H1 (cell line): ENCODE measurements around the gene TRIM41. TPM values are rescaled to one million over a fixed set of nuclear protein-coding genes. Genes with fewer than 3 reads are reported as not detected.

Source experiments
- CTCF ChIA-PET: fragments of 300-600 bp; sonication (Branson Sonifier 250); formaldehyde crosslinking; loops from one replicate; lab custom pipeline; 2021; ENCODE audit not compliant: partially characterized antibody; lab: Charles Lee
- POLR2A ChIA-PET: fragments of 300-600 bp; sonication (Branson Sonifier 250); formaldehyde crosslinking; loops from one replicate; lab custom pipeline; 2021; ENCODE audit warnings: inconsistent platforms; ENCODE audit not compliant: partially characterized antibody; lab: Charles Lee
- DNase-seq, 2 experiments: peaks; one replicate each; pipeline versions ENCODE4 v3.0.0 to v3.0.0-alpha.2; 2010 to 2022; ENCODE audit warnings: low spot score in 2 of 2, low read depth in 1 of 2, mixed read lengths in 1 of 2
- FAIRE-seq: peaks from 2 replicates; lab custom pipeline; 2011; peaks lifted over from hg19 to GRCh38; lab: Jason Lieb, UNC
- H2AFZ ChIP-seq: 2 replicates; pipeline ENCODE4 v1.8.1; 2012; ENCODE audit warnings: low read length, inconsistent platforms
- H2AK5ac ChIP-seq: 2 replicates; pipeline ENCODE4 v1.6.1; 2013; ENCODE audit warnings: low read depth, low read length
- H2BK120ac ChIP-seq: replicated peaks from 2 replicates; pipeline ENCODE3; 2013; ENCODE audit warnings: low read depth, low read length, inconsistent platforms
- H2BK12ac ChIP-seq: 2 replicates; pipeline ENCODE4 v1.6.1; 2013; ENCODE audit warnings: low read depth, low read length
- H2BK15ac ChIP-seq: 2 replicates; pipeline ENCODE4 v1.6.1; 2013; ENCODE audit warnings: low read length
- H2BK20ac ChIP-seq: 2 replicates; pipeline ENCODE4 v1.6.1; 2013; ENCODE audit warnings: low read length
- H2BK5ac ChIP-seq: 2 replicates; pipeline ENCODE4 v1.6.1; 2013; ENCODE audit warnings: low read depth, low read length
- H3K14ac ChIP-seq: 2 replicates; pipeline ENCODE4 v1.6.1; 2013; ENCODE audit warnings: inconsistent platforms; ENCODE audit not compliant: insufficient read length
- H3K18ac ChIP-seq: 2 replicates; pipeline ENCODE4 v1.6.1; 2013; ENCODE audit warnings: low read length; ENCODE audit errors: extremely low read depth
- H3K23ac ChIP-seq: 2 replicates; pipeline ENCODE4 v1.6.1; 2013; ENCODE audit warnings: inconsistent platforms; ENCODE audit not compliant: insufficient read length
- H3K23me2 ChIP-seq: 2 replicates; pipeline ENCODE4 v1.6.1; 2013; ENCODE audit warnings: low read depth, low read length
- H3K27ac ChIP-seq: 2 replicates; pipeline ENCODE4 v1.6.1; 2011; ENCODE audit warnings: low read depth, low read length, inconsistent platforms
- H3K27me3 ChIP-seq, 4 experiments: replicated peaks in 1 of 4; 1 replicate in 1 of 4; 2 replicates in 3 of 4; pipeline versions ENCODE4 v1.6.1 to v1.8.1; 2011 to 2013; ENCODE audit warnings: low read length in 3 of 4, mild to moderate bottlenecking in 3 of 4, inconsistent platforms in 2 of 4, mixed read lengths in 2 of 4, moderate library complexity in 1 of 4; ENCODE audit not compliant: control insufficient read depth in 3 of 4, insufficient read depth in 3 of 4; ENCODE audit errors: extremely low read depth in 1 of 4
- H3K36me3 ChIP-seq, 4 experiments: 2 replicates each; pipeline versions ENCODE4 v1.6.1 to v1.8.1; 2011 to 2013; ENCODE audit warnings: mild to moderate bottlenecking in 4 of 4, low read length in 3 of 4, moderate library complexity in 2 of 4, control low read depth in 1 of 4, inconsistent platforms in 1 of 4; ENCODE audit not compliant: insufficient read depth in 4 of 4, control insufficient read depth in 2 of 4
- H3K4ac ChIP-seq: replicated peaks from 2 replicates; pipeline ENCODE3; 2013; ENCODE audit warnings: low read length, low read depth, mixed read lengths, inconsistent platforms; ENCODE audit not compliant: insufficient read length
- H3K4me1 ChIP-seq, 4 experiments: replicated peaks in 1 of 4; 1 replicate in 1 of 4; 2 replicates in 3 of 4; pipeline versions ENCODE4 v1.6.1 to v1.8.1; 2011 to 2013; ENCODE audit warnings: low read length in 3 of 4, inconsistent platforms in 2 of 4, mixed read lengths in 1 of 4; ENCODE audit not compliant: insufficient read depth in 4 of 4, control insufficient read depth in 3 of 4
- H3K4me2 ChIP-seq, 2 experiments: 2 replicates each; pipeline versions ENCODE4 v1.6.1 to v1.8.1; 2011 to 2013; ENCODE audit warnings: low read depth in 2 of 2, low read length in 2 of 2, control low read depth in 1 of 2, inconsistent platforms in 1 of 2, mild to moderate bottlenecking in 1 of 2; ENCODE audit not compliant: insufficient read depth in 1 of 2
- H3K4me3 ChIP-seq, 4 experiments: fragments of 200-600, 300-600 bp in 1 of 4; sonication (generic), shearing (Covaris generic), sonication (Bioruptor Twin) in 1 of 4; 2 replicates each; pipeline versions ENCODE4 v1.5.1 to v1.8.1; 2011 to 2016; ENCODE audit warnings: low read length in 4 of 4, low read depth in 3 of 4, control low read depth in 2 of 4, inconsistent platforms in 2 of 4, mild to moderate bottlenecking in 2 of 4, mixed read lengths in 1 of 4, moderate library complexity in 1 of 4; ENCODE audit not compliant: insufficient read depth in 2 of 4; ENCODE audit errors: extremely low read depth in 1 of 4
- H3K56ac ChIP-seq: replicated peaks from 2 replicates; pipeline ENCODE3; 2013; ENCODE audit warnings: low read depth, mild to moderate bottlenecking, mixed read lengths, low read length, inconsistent platforms; ENCODE audit not compliant: insufficient read length
- H3K79me1 ChIP-seq: 2 replicates; pipeline ENCODE4 v1.6.1; 2013; ENCODE audit warnings: low read depth, low read length, control low read depth
- H3K79me2 ChIP-seq, 2 experiments: 2 replicates each; pipeline versions ENCODE4 v1.6.1 to v1.8.1; 2012 to 2013; ENCODE audit warnings: low read length in 2 of 2, mild to moderate bottlenecking in 2 of 2, inconsistent platforms in 1 of 2; ENCODE audit not compliant: insufficient read depth in 2 of 2, control insufficient read depth in 1 of 2
- H3K9ac ChIP-seq, 4 experiments: replicated peaks in 1 of 4; 1 replicate in 1 of 4; 2 replicates in 3 of 4; pipeline versions ENCODE4 v1.6.1 to v1.8.1; 2011 to 2013; ENCODE audit warnings: low read depth in 3 of 4, low read length in 3 of 4, control low read depth in 2 of 4, mild to moderate bottlenecking in 2 of 4, moderate library complexity in 2 of 4, inconsistent platforms in 1 of 4; ENCODE audit errors: extremely low read depth in 1 of 4
- H3K9me3 ChIP-seq, 2 experiments: 2 replicates each; pipeline versions ENCODE4 v1.6.1 to v1.8.1; 2012 to 2013; ENCODE audit warnings: mild to moderate bottlenecking in 2 of 2, moderate library complexity in 2 of 2, control low read depth in 1 of 2, inconsistent platforms in 1 of 2, low read depth in 1 of 2, low read length in 1 of 2, mixed read lengths in 1 of 2; ENCODE audit not compliant: insufficient read depth in 2 of 2
- H4K20me1 ChIP-seq, 2 experiments: replicated peaks in 1 of 2; 2 replicates each; pipeline versions ENCODE3 to v1.8.1; 2011 to 2013; ENCODE audit warnings: inconsistent platforms in 2 of 2, low read length in 2 of 2, mild to moderate bottlenecking in 1 of 2; ENCODE audit not compliant: insufficient read depth in 2 of 2, control insufficient read depth in 1 of 2
- H4K5ac ChIP-seq: 2 replicates; pipeline ENCODE4 v1.6.1; 2013; ENCODE audit warnings: low read length, low read depth, mixed read lengths, inconsistent platforms; ENCODE audit not compliant: insufficient read length
- H4K8ac ChIP-seq: 2 replicates; pipeline ENCODE4 v1.8.0; 2013; ENCODE audit warnings: mild to moderate bottlenecking, moderate library complexity, low read length, inconsistent platforms; ENCODE audit not compliant: insufficient read depth; ENCODE audit errors: extremely low read depth
- H4K91ac ChIP-seq: replicated peaks from 2 replicates; pipeline ENCODE3; 2013; ENCODE audit warnings: low read length, mixed read lengths, inconsistent platforms; ENCODE audit not compliant: insufficient read length
- NRF1 ChIP-seq: IDR thresholded peaks from 2 replicates; pipeline ENCODE4 v1.6.1; 2011; ENCODE audit warnings: mild to moderate bottlenecking, low read depth, low read length, improper control_type of control experiment
- WGBS, 2 experiments: shearing (Covaris generic) in 1 of 2; methylation state at CpG; one replicate each; pipeline versions ENCODE4 v1.1.6 to v1.1.7; 2013 to 2015; ENCODE audit warnings: low lambda C conversion rate in 2 of 2, mixed read lengths in 2 of 2, inconsistent platforms in 1 of 2, low coverage in 1 of 2, missing lambda C conversion rate in 1 of 2; ENCODE audit not compliant: insufficient replicate concordance in 2 of 2, insufficient coverage in 1 of 2, insufficient read length in 1 of 2; ENCODE audit errors: extremely low coverage in 1 of 2, missing lambda C conversion rate in 1 of 2; 5-methylcytosine and 5-hydroxymethylcytosine counted together
- polyA plus RNA-seq, 7 experiments: library from polyadenylated mRNA; depleted of rRNA in 3 of 7; stranded (reverse) in 5 of 7; unstranded in 2 of 7; fragments of >200 nt in 5 of 7; fragments of 200-250 nt in 2 of 7; gene quantifications; 1 replicate in 5 of 7; 2 replicates in 1 of 7; 4 replicates in 1 of 7; pipeline versions ENCODE4 v1.2.1 to v1.2.3, GENCODE V29; 2011 to 2013; ENCODE audit warnings: missing spikeins in 2 of 7, mixed read lengths in 2 of 7
- total RNA-seq: library from RNA; stranded (reverse); fragmentation: NEBNext Ultra II Directional; extraction: Animal tissue kit (Norgen Biotek cat#: 25700); gene quantifications from 2 replicates; pipeline ENCODE4 v1.2.1, GENCODE V29; 2021

Gene TRIM41
- total and polyA plus RNA-seq, 2 of the 8 experiments (the other 6 are each of a cell fraction or from before 2014, with no cell fraction given), result 12.9 to 21.6 TPM

GRCh38 chr5:181255276-181255675 is 32.2 kb downstream of the TRIM41 start:
- FAIRE-seq (no peak), DNase-seq (no peak)
- no peak overlapping the region for H2BK20ac ChIP-seq
- H3K79me2 ChIP-seq, result peaks cover 12 to 82% of the 10 kb centered on the region in 2 experiments; a peak in 3 of 4 replicates
- H4K8ac ChIP-seq, result no peak overlapping the region
- H2BK12ac ChIP-seq, result no peak overlapping the region
- 100% methylated on average over 1 of the region's 1 CpG; no CpG with 5 or more reads in 1 of the 2 experiments for WGBS, 2 experiments
- H3K4me2 ChIP-seq, result no peak overlapping the region
- H3K4me3 ChIP-seq, result no peak overlapping the region
- no peak for TF ChIP-seq NRF1
- no peak overlapping the region for H2BK120ac ChIP-seq
- peaks cover 10% of the 10 kb centered on the region for H3K79me1 ChIP-seq
- H2BK15ac ChIP-seq, result no peak overlapping the region
- no peak overlapping the region for H4K5ac ChIP-seq
- no peak overlapping the region for H3K14ac ChIP-seq
- H3K9me3 ChIP-seq, result no peaks in the 10 kb centered on the region
- H3K36me3 ChIP-seq, result peaks cover 6 to 56% (median 18%) of the 10 kb centered on the region in 4 experiments; a peak in 7 of 8 replicates
- H3K56ac ChIP-seq, result no peak overlapping the region
- no peak overlapping the region for H3K4ac ChIP-seq
- no peak overlapping the region for H3K9ac ChIP-seq
- no peak overlapping the region for H3K18ac ChIP-seq
- peaks cover 4% of the 10 kb centered on the region for H3K23me2 ChIP-seq
- no peak overlapping the region for H4K91ac ChIP-seq
- H2AK5ac ChIP-seq, result no peak overlapping the region
- no peak overlapping the region for H2AFZ ChIP-seq
- H2BK5ac ChIP-seq, result no peak overlapping the region
- H3K27me3 ChIP-seq, result peaks cover 0 to 1% (median 0%) of the 10 kb centered on the region in 4 experiments; a peak in 1 of 7 replicates
- peaks cover 15 to 33% of the 10 kb centered on the region in 2 experiments for H4K20me1 ChIP-seq
- H3K23ac ChIP-seq, result no peak overlapping the region
- peaks cover 4 to 9% (median 7%) of the 10 kb centered on the region in 4 experiments; a peak in 6 of 7 replicates for H3K4me1 ChIP-seq
- ChIA-PET CTCF (interaction anchor here (0.6 kb wide), 1 partner anchor 16 kb away, joined by 3 read pairs; no protein-coding TSS in a partner anchor), POLR2A (interaction anchor here (1.4 to 34.2 kb wide), 4 partner anchors 10 to 26 kb away, joined by 3 to 1334 read pairs (median 8); partner anchors contain the start of genes RACK1 and TRIM41)
- H3K27ac ChIP-seq, result no peak overlapping the region
